OCI-LY3 (cell line): Measurements from ENCODE around the gene DNASE1L3.

ENCODE experiments used
- CTCF ChIP-seq: fragments of 200-600, 300-600 bp; sonication (generic); IDR thresholded peaks from 2 replicates; pipeline ENCODE4 v1.5.1; 2014; ENCODE audit warnings: antibody characterized with exemption, low read length, low read depth
- EZH2phosphoT487 ChIP-seq: fragments of 200-600 bp; shearing (Covaris generic); IDR thresholded peaks from 2 replicates; pipeline ENCODE4 v1.6.1; 2018; ENCODE audit warnings: antibody characterized with exemption, mixed run types, low read depth

- TF ChIP-seq CTCF = no peak
- TF ChIP-seq EZH2phosphoT487 = no peak
Observed at GRCh38 chr3:58241306-58242044, 30.7 kb upstream of the DNASE1L3 start.
